SU-DHL-6 (cell line): Measurements from ENCODE around the gene CD244.

Experiments
- EZH2phosphoT487 ChIP-seq: fragments of 200-600 bp; sonication (generic), shearing (Covaris generic); conservative IDR thresholded peaks from 2 replicates; pipeline ENCODE4 v1.6.1; 2018; ENCODE audit warnings: mild to moderate bottlenecking, antibody characterized with exemption, low read length, moderate library complexity, mixed read lengths
- TF ChIP-seq, protein P1 (sequence below): fragments of 200-600 bp; sonication (generic); IDR thresholded peaks from one replicate; pipeline ENCODE4 v1.5.1; 2017; ENCODE audit warnings: antibody characterized with exemption, mild to moderate bottlenecking, low read length, moderate library complexity; ENCODE audit not compliant: insufficient read depth, poor library complexity, severe bottlenecking

GRCh38 chr1:160876311-160876710 lies 13.6 kb upstream of the CD244 start:
- TF ChIP-seq, protein P1, sequence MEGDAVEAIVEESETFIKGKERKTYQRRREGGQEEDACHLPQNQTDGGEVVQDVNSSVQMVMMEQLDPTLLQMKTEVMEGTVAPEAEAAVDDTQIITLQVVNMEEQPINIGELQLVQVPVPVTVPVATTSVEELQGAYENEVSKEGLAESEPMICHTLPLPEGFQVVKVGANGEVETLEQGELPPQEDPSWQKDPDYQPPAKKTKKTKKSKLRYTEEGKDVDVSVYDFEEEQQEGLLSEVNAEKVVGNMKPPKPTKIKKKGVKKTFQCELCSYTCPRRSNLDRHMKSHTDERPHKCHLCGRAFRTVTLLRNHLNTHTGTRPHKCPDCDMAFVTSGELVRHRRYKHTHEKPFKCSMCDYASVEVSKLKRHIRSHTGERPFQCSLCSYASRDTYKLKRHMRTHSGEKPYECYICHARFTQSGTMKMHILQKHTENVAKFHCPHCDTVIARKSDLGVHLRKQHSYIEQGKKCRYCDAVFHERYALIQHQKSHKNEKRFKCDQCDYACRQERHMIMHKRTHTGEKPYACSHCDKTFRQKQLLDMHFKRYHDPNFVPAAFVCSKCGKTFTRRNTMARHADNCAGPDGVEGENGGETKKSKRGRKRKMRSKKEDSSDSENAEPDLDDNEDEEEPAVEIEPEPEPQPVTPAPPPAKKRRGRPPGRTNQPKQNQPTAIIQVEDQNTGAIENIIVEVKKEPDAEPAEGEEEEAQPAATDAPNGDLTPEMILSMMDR = no peak
- no peak for TF ChIP-seq EZH2phosphoT487
